Neural crest cell (in vitro differentiated cells): ENCODE data around the gene LCN10. TPM values are rescaled to one million over a fixed set of nuclear protein-coding genes. Genes with fewer than 3 reads are reported as not detected.
"Not testable (repeated sequence)": the region's sequence is repeated elsewhere in the genome, so short reads cannot be mapped to it uniquely, and the experiment has no call there.

Experiments used
- DNase-seq: peaks from one replicate; pipeline ENCODE4 v3.0.0; 2021; ENCODE audit warnings: low read depth, mixed read lengths, low spot score
- H3K27ac Mint-ChIP-seq: one replicate; pipeline ENCODE4 v1.8.0; 2021; ENCODE audit warnings: mild to moderate bottlenecking, mixed read lengths; ENCODE audit not compliant: unreplicated experiment
- H3K27me3 Mint-ChIP-seq: 2 replicates; pipeline ENCODE4 v1.8.0; 2021; ENCODE audit warnings: low read depth, mild to moderate bottlenecking, mixed read lengths
- H3K36me3 Mint-ChIP-seq: 2 replicates; pipeline ENCODE4 v1.8.0; 2021; ENCODE audit warnings: low read depth, mild to moderate bottlenecking, mixed read lengths
- H3K4me1 Mint-ChIP-seq: 2 replicates; pipeline ENCODE4 v1.8.0; 2021; ENCODE audit warnings: mixed read lengths
- H3K4me3 Mint-ChIP-seq: one replicate; pipeline ENCODE4 v1.8.0; 2021; ENCODE audit warnings: mild to moderate bottlenecking, mixed read lengths
- H3K9me3 Mint-ChIP-seq: 2 replicates; pipeline ENCODE4 v1.8.0; 2021; ENCODE audit warnings: mixed read lengths
- total RNA-seq: library from RNA; stranded (reverse); gene quantifications from 2 replicates; pipeline ENCODE4 v1.2.1, GENCODE V29; 2021
- TF ChIP-seq, protein P1 (sequence below): fragments of 200-600 bp; sonication (generic); conservative IDR thresholded peaks from 2 replicates; pipeline ENCODE4 v1.5.0; 2021; ENCODE audit warnings: antibody characterized with exemption, mild to moderate bottlenecking

The LCN10 gene
- total RNA-seq, 1 donor from 2014 or later: not detected

- Mint-ChIP-seq H3K36me3 (no peaks in the 10 kb centered on the region), H3K4me3 (no peak overlapping the region), H3K4me1 (peaks cover 5% of the 10 kb centered on the region), H3K27me3 (peaks cover 3% of the 10 kb centered on the region), H3K27ac (no peak overlapping the region), H3K9me3 (no peaks in the 10 kb centered on the region)
- TF ChIP-seq, protein P1, sequence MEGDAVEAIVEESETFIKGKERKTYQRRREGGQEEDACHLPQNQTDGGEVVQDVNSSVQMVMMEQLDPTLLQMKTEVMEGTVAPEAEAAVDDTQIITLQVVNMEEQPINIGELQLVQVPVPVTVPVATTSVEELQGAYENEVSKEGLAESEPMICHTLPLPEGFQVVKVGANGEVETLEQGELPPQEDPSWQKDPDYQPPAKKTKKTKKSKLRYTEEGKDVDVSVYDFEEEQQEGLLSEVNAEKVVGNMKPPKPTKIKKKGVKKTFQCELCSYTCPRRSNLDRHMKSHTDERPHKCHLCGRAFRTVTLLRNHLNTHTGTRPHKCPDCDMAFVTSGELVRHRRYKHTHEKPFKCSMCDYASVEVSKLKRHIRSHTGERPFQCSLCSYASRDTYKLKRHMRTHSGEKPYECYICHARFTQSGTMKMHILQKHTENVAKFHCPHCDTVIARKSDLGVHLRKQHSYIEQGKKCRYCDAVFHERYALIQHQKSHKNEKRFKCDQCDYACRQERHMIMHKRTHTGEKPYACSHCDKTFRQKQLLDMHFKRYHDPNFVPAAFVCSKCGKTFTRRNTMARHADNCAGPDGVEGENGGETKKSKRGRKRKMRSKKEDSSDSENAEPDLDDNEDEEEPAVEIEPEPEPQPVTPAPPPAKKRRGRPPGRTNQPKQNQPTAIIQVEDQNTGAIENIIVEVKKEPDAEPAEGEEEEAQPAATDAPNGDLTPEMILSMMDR: no peak
- no peak for DNase-seq
These were observed 18.8 kb upstream of the LCN10 start for GRCh38 chr9:136761545-136761981.

GRCh38 chr9:136760834-136761544 is 18.2 kb upstream of the LCN10 start:
- H3K27me3 Mint-ChIP-seq, H3K9me3 Mint-ChIP-seq, H3K27ac Mint-ChIP-seq, H3K36me3 Mint-ChIP-seq, H3K4me3 Mint-ChIP-seq, H3K4me1 Mint-ChIP-seq: not testable (repeated sequence)
- peak; percentile 70 for DNase-seq
- TF ChIP-seq, protein P1: peak; percentile 65

GRCh38 chr9:136760424-136760823 is 17.7 kb upstream of the LCN10 start:
- H3K36me3 Mint-ChIP-seq: no peaks in the 10 kb centered on the region
- H3K27ac Mint-ChIP-seq: no peak overlapping the region
- H3K9me3 Mint-ChIP-seq: no peaks in the 10 kb centered on the region
- DNase-seq: no peak
- H3K27me3 Mint-ChIP-seq: no peaks in the 10 kb centered on the region
- TF ChIP-seq, protein P1: no peak
- H3K4me1 Mint-ChIP-seq: peaks cover 5% of the 10 kb centered on the region
- no peak overlapping the region for H3K4me3 Mint-ChIP-seq

- H3K27ac Mint-ChIP-seq: no peak overlapping the region
These were observed 16.9 kb upstream of the LCN10 start for GRCh38 chr9:136759436-136760325.

GRCh38 chr9:136759001-136759400 is 16.3 kb upstream of the LCN10 start:
- H3K36me3 Mint-ChIP-seq: no peaks in the 10 kb centered on the region
- H3K4me3 Mint-ChIP-seq: no peak overlapping the region
- no peaks in the 10 kb centered on the region for H3K27me3 Mint-ChIP-seq
- no peak for DNase-seq
- no peaks in the 10 kb centered on the region for H3K9me3 Mint-ChIP-seq
- TF ChIP-seq, protein P1: no peak
- H3K4me1 Mint-ChIP-seq: peaks cover 5% of the 10 kb centered on the region
- no peak overlapping the region for H3K27ac Mint-ChIP-seq

More at GRCh38 chr9:136759436-136760325, 16.9 kb upstream of the LCN10 start:
- no peak overlapping the region for H3K4me3 Mint-ChIP-seq
- peaks cover 5% of the 10 kb centered on the region for H3K4me1 Mint-ChIP-seq
- no peak for DNase-seq
- no peaks in the 10 kb centered on the region for H3K9me3 Mint-ChIP-seq
- no peaks in the 10 kb centered on the region for H3K36me3 Mint-ChIP-seq
- TF ChIP-seq, protein P1: no peak
- no peaks in the 10 kb centered on the region for H3K27me3 Mint-ChIP-seq
